Neural cell (in vitro differentiated cells): ENCODE results near the gene FZD8. TPM values are rescaled to one million over a fixed set of nuclear protein-coding genes. Genes with fewer than 3 reads are reported as not detected.
"Not testable (repeated sequence)": the region's sequence is repeated elsewhere in the genome, so short reads cannot be mapped to it uniquely, and the experiment has no call there.

ENCODE experiments used
- H2AFZ ChIP-seq: fragments of 200-600, 300-800 bp; sonication (generic), shearing (Covaris generic); 2 replicates; pipeline ENCODE4 v1.6.0; 2014; ENCODE audit warnings: low read depth, mild to moderate bottlenecking, antibody characterized with exemption, low read length, moderate library complexity
- H3F3A ChIP-seq: fragments of 200-600 bp; shearing (Covaris generic); 2 replicates; pipeline ENCODE4 v1.6.1; 2016; ENCODE audit warnings: mild to moderate bottlenecking, moderate library complexity, mixed read lengths, antibody characterized with exemption, low read length; ENCODE audit not compliant: insufficient read depth, poor library complexity, severe bottlenecking
- H3K27ac ChIP-seq: fragments of 200-600, 300-800 bp; sonication (generic), shearing (Covaris generic); 2 replicates; pipeline ENCODE4 v1.5.1; 2014; ENCODE audit warnings: mild to moderate bottlenecking, low read length, moderate library complexity
- H3K27me3 ChIP-seq: fragments of 300-800, 200-600 bp; sonication (generic), shearing (Covaris generic); 2 replicates; pipeline ENCODE4 v1.6.0; 2014; ENCODE audit warnings: mild to moderate bottlenecking, low read depth, low read length, moderate library complexity; ENCODE audit not compliant: insufficient read depth
- H3K36me3 ChIP-seq: fragments of 300-800, 200-600 bp; sonication (generic), shearing (Covaris generic); 2 replicates; pipeline ENCODE4 v1.5.1; 2014; ENCODE audit warnings: mild to moderate bottlenecking, antibody characterized with exemption, low read length, moderate library complexity; ENCODE audit not compliant: insufficient read depth
- H3K4me2 ChIP-seq: fragments of 300-800, 200-600 bp; sonication (generic), shearing (Covaris generic); 2 replicates; pipeline ENCODE4 v1.6.0; 2014; ENCODE audit warnings: mild to moderate bottlenecking, low read length
- H3K4me3 ChIP-seq: fragments of 300-800, 200-600 bp; sonication (generic), shearing (Covaris generic); 2 replicates; pipeline ENCODE4 v1.5.1; 2014; ENCODE audit warnings: mild to moderate bottlenecking, low read length, moderate library complexity
- H3K79me2 ChIP-seq: fragments of 200-600 bp; shearing (Covaris generic); replicated peaks from 2 replicates; pipeline ENCODE4 v1.6.0; 2014; ENCODE audit warnings: mild to moderate bottlenecking, low read length, moderate library complexity; ENCODE audit not compliant: insufficient read depth
- H3K9ac ChIP-seq: fragments of 300-800, 200-600 bp; sonication (generic), shearing (Covaris generic); 2 replicates; pipeline ENCODE4 v1.6.1; 2016; ENCODE audit warnings: mild to moderate bottlenecking, low read length, mixed read lengths
- H3K9me2 ChIP-seq: fragments of 200-600 bp; shearing (Covaris generic); 2 replicates; pipeline ENCODE4 v1.6.1; 2016; ENCODE audit warnings: mild to moderate bottlenecking, low read length, mixed read lengths; ENCODE audit not compliant: insufficient read depth
- H3K9me3 ChIP-seq: fragments of 200-600, 300-800 bp; sonication (generic), shearing (Covaris generic); 2 replicates; pipeline ENCODE4 v1.6.1; 2016; ENCODE audit warnings: mild to moderate bottlenecking, mixed run types, low read length, moderate library complexity, mixed read lengths
- H4K20me1 ChIP-seq: fragments of 200-600 bp; shearing (Covaris generic); 2 replicates; pipeline ENCODE4 v1.6.1; 2016; ENCODE audit warnings: mild to moderate bottlenecking, mixed run types; ENCODE audit not compliant: insufficient read depth
- CTCF ChIP-seq: fragments of 450-650 bp; IDR thresholded peaks from 2 replicates; pipeline ENCODE4 v1.5.1; 2014; ENCODE audit warnings: antibody characterized with exemption, mild to moderate bottlenecking, moderate library complexity; ENCODE audit not compliant: poor library complexity, severe bottlenecking
- EP300 ChIP-seq: fragments of 450-650 bp; conservative IDR thresholded peaks from 2 replicates; pipeline ENCODE4 v1.6.1; 2014; ENCODE audit warnings: antibody characterized with exemption, mild to moderate bottlenecking, moderate library complexity; ENCODE audit not compliant: poor library complexity, severe bottlenecking
- EZH2 ChIP-seq: fragments of 200-600, 300-800 bp; shearing (Covaris generic), sonication (generic); IDR thresholded peaks from 2 replicates; pipeline ENCODE4 v1.6.1; 2014; ENCODE audit warnings: antibody characterized with exemption, low read length, borderline replicate concordance, mild to moderate bottlenecking; ENCODE audit not compliant: insufficient read depth, poor library complexity, severe bottlenecking
- MXI1 ChIP-seq: fragments of 450-650 bp; conservative IDR thresholded peaks from 2 replicates; pipeline ENCODE4 v1.6.1; 2014; ENCODE audit warnings: antibody characterized with exemption, mild to moderate bottlenecking; ENCODE audit not compliant: poor library complexity, severe bottlenecking
- POLR2AphosphoS5 ChIP-seq: IDR thresholded peaks from 2 replicates; pipeline ENCODE4 v1.6.1; 2012
- RAD21 ChIP-seq: fragments of 450-650 bp; conservative IDR thresholded peaks from 2 replicates; pipeline ENCODE4 v1.6.1; 2014; ENCODE audit warnings: antibody characterized with exemption, mild to moderate bottlenecking, moderate library complexity
- REST ChIP-seq: IDR thresholded peaks from 2 replicates; pipeline ENCODE4 v1.6.1; 2012; ENCODE audit warnings: borderline replicate concordance
- SMC3 ChIP-seq: fragments of 450-650 bp; conservative IDR thresholded peaks from 2 replicates; pipeline ENCODE4 v1.6.1; 2014; ENCODE audit warnings: antibody characterized with exemption, mild to moderate bottlenecking, moderate library complexity; ENCODE audit not compliant: poor library complexity
- TAF1 ChIP-seq: IDR thresholded peaks from 2 replicates; pipeline ENCODE4 v1.6.1; 2012; ENCODE audit warnings: low read depth
- polyA plus RNA-seq: library from polyadenylated mRNA; depleted of rRNA; stranded (reverse); fragments of >200 nt; gene quantifications from 2 replicates; pipeline ENCODE4 v1.2.3, GENCODE V29; 2014

Gene FZD8
- polyA plus RNA-seq, 1 donor from 2014 or later: 1.6 TPM

- H4K20me1 ChIP-seq: no peaks in the 10 kb centered on the region
- no peak for TF ChIP-seq POLR2AphosphoS5
- TF ChIP-seq REST: no peak
- TF ChIP-seq SMC3: no peak
- TF ChIP-seq MXI1: no peak
- TF ChIP-seq CTCF: no peak
- TF ChIP-seq EP300: no peak
- no peak for TF ChIP-seq RAD21
- TF ChIP-seq EZH2: no peak
- no peak for TF ChIP-seq TAF1
- H3K4me2 ChIP-seq: no peak overlapping the region
- no peak overlapping the region for H2AFZ ChIP-seq
- no peak overlapping the region for H3K27ac ChIP-seq
- no peak overlapping the region for H3K4me3 ChIP-seq
- no peaks in the 10 kb centered on the region for H3K9me3 ChIP-seq
- no peaks in the 10 kb centered on the region for H3F3A ChIP-seq
- H3K27me3 ChIP-seq: no peaks in the 10 kb centered on the region
- no peaks in the 10 kb centered on the region for H3K9me2 ChIP-seq
- H3K36me3 ChIP-seq: no peaks in the 10 kb centered on the region
- no peaks in the 10 kb centered on the region for H3K79me2 ChIP-seq
- H3K9ac ChIP-seq: no peak overlapping the region
These were observed 48.4 kb upstream of the FZD8 start for GRCh38 chr10:35690534-35690933.

GRCh38 chr10:35685858-35686257 lies 43.8 kb upstream of the FZD8 start:
- H3F3A ChIP-seq, H3K9ac ChIP-seq, H3K9me2 ChIP-seq, H3K36me3 ChIP-seq, H3K9me3 ChIP-seq, H3K79me2 ChIP-seq, H4K20me1 ChIP-seq, H2AFZ ChIP-seq, H3K4me3 ChIP-seq, H3K27ac ChIP-seq, H3K4me2 ChIP-seq, H3K27me3 ChIP-seq: not testable (repeated sequence)

- no peaks in the 10 kb centered on the region for H3K9me2 ChIP-seq
- no peaks in the 10 kb centered on the region for H3F3A ChIP-seq
- TF ChIP-seq CTCF (no peak), REST (no peak), SMC3 (no peak), POLR2AphosphoS5 (no peak)
These were observed 43.3 kb upstream of the FZD8 start for GRCh38 chr10:35685402-35685801.

More at GRCh38 chr10:35685402-35685801, 43.3 kb upstream of the FZD8 start:
- Histone ChIP-seq H3K4me3 (no peak overlapping the region), H2AFZ (no peak overlapping the region), H3K9ac (no peak overlapping the region), H3K36me3 (no peaks in the 10 kb centered on the region), H3K79me2 (no peaks in the 10 kb centered on the region), H3K4me2 (no peak overlapping the region), H3K9me3 (no peaks in the 10 kb centered on the region), H3K27ac (no peak overlapping the region), H3K27me3 (no peaks in the 10 kb centered on the region), H4K20me1 (no peaks in the 10 kb centered on the region)
